Cardiac muscle cell (in vitro differentiated cells and primary cell): Measurements from ENCODE around the gene SARM1. TPM values are rescaled to one million over a fixed set of nuclear protein-coding genes. Genes with fewer than 3 reads are reported as not detected.

ENCODE experiments used
- DNase-seq, 2 donors: peaks; one replicate each; pipeline versions ENCODE4 v3.0.0 to v3.0.0-alpha.2; 2010 to 2017; ENCODE audit warnings: low read depth in 1 of 2, low spot score in 1 of 2
- H3K27ac ChIP-seq: fragments of 200-600 bp; sonication (generic); 2 replicates; pipeline ENCODE4 v1.5.1; 2016
- H3K27me3 ChIP-seq: fragments of 200-600 bp; sonication (generic); 2 replicates; pipeline ENCODE4 v1.6.0; 2016; ENCODE audit warnings: control low read depth
- H3K36me3 ChIP-seq: fragments of 200-600 bp; sonication (generic); 2 replicates; pipeline ENCODE4 v1.5.1; 2016; ENCODE audit warnings: control low read depth
- H3K4me1 ChIP-seq: fragments of 200-600 bp; sonication (generic); 2 replicates; pipeline ENCODE4 v1.8.1; 2017; ENCODE audit warnings: low read depth, mild to moderate bottlenecking, mixed run types
- H3K4me3 ChIP-seq: fragments of 200-600 bp; sonication (generic); 2 replicates; pipeline ENCODE4 v1.5.1; 2016; ENCODE audit warnings: mild to moderate bottlenecking
- H3K9me3 ChIP-seq: fragments of 200-600 bp; sonication (generic); 2 replicates; pipeline ENCODE4 v1.5.1; 2017; ENCODE audit warnings: low read depth, mild to moderate bottlenecking, control low read depth
- polyA plus RNA-seq: library from polyadenylated mRNA; unstranded; fragments of >200 nt; fragmentation: Nextera tagmentation; extraction: Ambion mirVana; gene quantifications from 2 replicates; pipeline ENCODE4 v1.2.1, GENCODE V29; 2016
- total RNA-seq: library from RNA; depleted of rRNA; stranded (reverse); fragments of >200 nt; gene quantifications from 2 replicates; pipeline ENCODE4 v1.2.3, GENCODE V29; 2016
- TF ChIP-seq, protein P1 (sequence below): IDR thresholded peaks from 2 replicates; pipeline ENCODE4 v1.5.1; 2012; ENCODE audit warnings: low read depth, mild to moderate bottlenecking, low read length

Gene SARM1
- total and polyA plus RNA-seq, 2 experiments from 2014 or later: 8.9 to 11.5 TPM

GRCh38 chr17:28343491-28343932, 28.0 kb upstream of the SARM1 start:
- TF ChIP-seq, protein P1, sequence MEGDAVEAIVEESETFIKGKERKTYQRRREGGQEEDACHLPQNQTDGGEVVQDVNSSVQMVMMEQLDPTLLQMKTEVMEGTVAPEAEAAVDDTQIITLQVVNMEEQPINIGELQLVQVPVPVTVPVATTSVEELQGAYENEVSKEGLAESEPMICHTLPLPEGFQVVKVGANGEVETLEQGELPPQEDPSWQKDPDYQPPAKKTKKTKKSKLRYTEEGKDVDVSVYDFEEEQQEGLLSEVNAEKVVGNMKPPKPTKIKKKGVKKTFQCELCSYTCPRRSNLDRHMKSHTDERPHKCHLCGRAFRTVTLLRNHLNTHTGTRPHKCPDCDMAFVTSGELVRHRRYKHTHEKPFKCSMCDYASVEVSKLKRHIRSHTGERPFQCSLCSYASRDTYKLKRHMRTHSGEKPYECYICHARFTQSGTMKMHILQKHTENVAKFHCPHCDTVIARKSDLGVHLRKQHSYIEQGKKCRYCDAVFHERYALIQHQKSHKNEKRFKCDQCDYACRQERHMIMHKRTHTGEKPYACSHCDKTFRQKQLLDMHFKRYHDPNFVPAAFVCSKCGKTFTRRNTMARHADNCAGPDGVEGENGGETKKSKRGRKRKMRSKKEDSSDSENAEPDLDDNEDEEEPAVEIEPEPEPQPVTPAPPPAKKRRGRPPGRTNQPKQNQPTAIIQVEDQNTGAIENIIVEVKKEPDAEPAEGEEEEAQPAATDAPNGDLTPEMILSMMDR: no peak

DNA sequence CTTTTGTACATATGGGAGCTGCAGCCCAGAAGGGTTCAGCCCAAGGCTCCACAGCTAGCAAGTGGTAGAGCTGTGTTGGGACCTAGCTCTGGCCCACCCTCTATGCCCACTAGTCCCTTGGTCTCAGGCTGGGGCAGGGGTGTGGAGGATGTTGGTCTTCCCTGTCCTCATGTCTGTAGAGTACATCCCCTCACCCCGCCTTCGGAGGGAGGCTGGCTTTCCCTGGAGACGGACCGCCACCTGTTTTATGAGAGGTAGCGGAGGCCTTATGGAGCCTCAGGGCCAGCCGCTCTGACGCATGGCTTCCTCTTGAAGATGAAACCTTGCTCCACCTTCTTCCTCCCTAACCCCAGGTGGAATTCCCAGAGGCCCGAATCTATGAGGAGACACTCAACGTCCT, 27.5 kb upstream of the SARM1 start:
- peaks cover 54% of the 10 kb centered on the region for H3K36me3 ChIP-seq
- DNase-seq: no peak
- H3K4me1 ChIP-seq: peaks cover 2% of the 10 kb centered on the region
- H3K4me3 ChIP-seq: no peak overlapping the region
- no peaks in the 10 kb centered on the region for H3K27me3 ChIP-seq
- TF ChIP-seq, protein P1: no peak
- peak overlapping the region; percentile 53 for H3K27ac ChIP-seq
- H3K9me3 ChIP-seq: no peaks in the 10 kb centered on the region

More at GRCh38 chr17:28343491-28343932, 28.0 kb upstream of the SARM1 start:
- Histone ChIP-seq H3K27ac (peak overlapping the region; percentile 53), H3K4me1 (peaks cover 2% of the 10 kb centered on the region), H3K4me3 (no peak overlapping the region), H3K27me3 (no peaks in the 10 kb centered on the region), H3K36me3 (peaks cover 50% of the 10 kb centered on the region), H3K9me3 (no peaks in the 10 kb centered on the region)
- no peak for DNase-seq

- H3K27ac ChIP-seq: peak overlapping the region; percentile 88
- peaks cover 2% of the 10 kb centered on the region for H3K4me1 ChIP-seq
- peaks cover 55% of the 10 kb centered on the region for H3K36me3 ChIP-seq
- TF ChIP-seq, protein P1: no peak
- no peaks in the 10 kb centered on the region for H3K27me3 ChIP-seq
- DNase-seq: no peak
- H3K4me3 ChIP-seq: no peak overlapping the region
- H3K9me3 ChIP-seq: no peaks in the 10 kb centered on the region
These were observed 27.0 kb upstream of the SARM1 start for GRCh38 chr17:28344435-28344901.

GRCh38 chr17:28345419-28346198, 25.9 kb upstream of the SARM1 start:
- H3K36me3 ChIP-seq: peaks cover 61% of the 10 kb centered on the region
- H3K9me3 ChIP-seq: no peaks in the 10 kb centered on the region
- no peaks in the 10 kb centered on the region for H3K27me3 ChIP-seq
- peak in 1 of 2 donors; percentile 43 for DNase-seq
- no peak overlapping the region for H3K4me3 ChIP-seq
- H3K27ac ChIP-seq: peak overlapping the region; percentile 88
- TF ChIP-seq, protein P1: no peak
- peaks cover 2% of the 10 kb centered on the region for H3K4me1 ChIP-seq

- H3K4me3 ChIP-seq: no peak overlapping the region
- peak overlapping the region; percentile 88 for H3K27ac ChIP-seq
- TF ChIP-seq, protein P1: no peak
- H3K36me3 ChIP-seq: peaks cover 61% of the 10 kb centered on the region
- H3K4me1 ChIP-seq: peaks cover 2% of the 10 kb centered on the region
- no peaks in the 10 kb centered on the region for H3K27me3 ChIP-seq
- H3K9me3 ChIP-seq: no peaks in the 10 kb centered on the region
- peak; percentile 15 to 25 for DNase-seq
These were observed 25.3 kb upstream of the SARM1 start for GRCh38 chr17:28346199-28346580.
